ENCODE results near the gene SNX30.

GRCh38 chr9:112731971-112732370, 18.6 kb upstream of the SNX30 start:
- TF ChIP-seq CTCF (IDR thresholded peaks at IDR 0.05) (no peak), POLR2A (IDR thresholded peaks at IDR 0.05) (no peak), POLR2AphosphoS5 (IDR thresholded peaks at IDR 0.05) (no peak)
